GM12878 (cell line): ENCODE measurements around the gene MGAT4C.

Source experiments
- EP300 ChIP-seq, 2 experiments: fragments of 150-350 bp in 1 of 2; IDR thresholded peaks; 2 replicates each; pipeline ENCODE4 v1.6.1; 2011 to 2012; ENCODE audit warnings: low read depth in 2 of 2, low read length in 2 of 2, borderline replicate concordance in 1 of 2, improper control_type of control experiment in 1 of 2, inconsistent platforms in 1 of 2; ENCODE audit not compliant: control insufficient read depth in 1 of 2
- LARP7 ChIP-seq: fragments of 450-650 bp; IDR thresholded peaks from 2 replicates; pipeline ENCODE4 v1.6.1; 2017; ENCODE audit warnings: mild to moderate bottlenecking
- RCOR1 ChIP-seq: conservative IDR thresholded peaks from 2 replicates; pipeline ENCODE4 v1.6.1; 2012; ENCODE audit warnings: low read depth, low read length, improper control_type of control experiment
- RFX5 ChIP-seq: IDR thresholded peaks from 2 replicates; pipeline ENCODE4 v1.6.1; 2011; ENCODE audit warnings: low read depth, low read length, improper control_type of control experiment
- TBL1XR1 ChIP-seq: IDR thresholded peaks from 2 replicates; pipeline ENCODE4 v1.6.1; 2012; ENCODE audit warnings: low read depth, low read length, improper control_type of control experiment
- TCF12 ChIP-seq: IDR thresholded peaks from 2 replicates; pipeline ENCODE4 v1.6.1; 2011; ENCODE audit warnings: low read depth, mild to moderate bottlenecking, low read length
- ZNF274 ChIP-seq: IDR thresholded peaks from one replicate; pipeline ENCODE4 v1.8.0; 2011; ENCODE audit not compliant: insufficient read length, insufficient read depth
- ZZZ3 ChIP-seq: IDR thresholded peaks from 2 replicates; pipeline ENCODE4 v1.6.1; 2011; ENCODE audit warnings: low read depth; ENCODE audit not compliant: control insufficient read depth, insufficient read length
- TF ChIP-seq, protein P1 (sequence below), 3 experiments: IDR thresholded peaks in 2 of 3; conservative IDR thresholded peaks in 1 of 3; 2 replicates each; pipeline ENCODE4 v1.5.1; 2011; ENCODE audit warnings: low read depth in 3 of 3, low read length in 3 of 3, mild to moderate bottlenecking in 3 of 3, control low read depth in 2 of 3, moderate library complexity in 2 of 3, inconsistent platforms in 1 of 3, mixed read lengths in 1 of 3; ENCODE audit not compliant: control insufficient read depth in 2 of 3, insufficient read depth in 1 of 3; ENCODE audit errors: extremely low read depth in 1 of 3
- TF ChIP-seq, protein P2 (sequence below): IDR thresholded peaks from 2 replicates; pipeline ENCODE4 v1.6.1; 2012; ENCODE audit warnings: low read depth, low read length, improper control_type of control experiment

DNA sequence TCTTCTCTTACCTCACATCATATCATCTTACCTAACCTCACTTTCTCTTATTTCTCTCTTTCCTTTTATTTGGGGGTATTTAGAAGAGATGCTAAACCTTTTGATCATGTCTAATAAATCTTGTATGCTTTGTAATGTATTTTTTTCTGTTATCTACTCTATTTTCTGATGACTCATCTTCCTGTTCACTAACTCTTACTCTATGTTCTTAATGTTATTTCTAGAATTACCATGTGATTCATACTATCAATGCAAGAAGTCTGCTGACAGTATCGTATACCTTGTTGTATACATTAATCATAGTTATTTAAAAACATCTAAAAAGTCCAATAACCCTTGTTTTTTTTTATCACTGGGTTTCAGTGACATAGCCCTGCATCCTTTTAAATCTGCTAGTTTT, 62.3 kb downstream of the MGAT4C start:
- TF ChIP-seq TBL1XR1 (no peak), EP300 (IDR thresholded peaks at IDR 0.05; ENCODE audit: borderline replicate concordance in 1 of 2, control insufficient read depth in 1 of 2, low read depth in 2 of 2, low read length in 2 of 2) (no peak), RFX5 (no peak), RCOR1 (no peak), LARP7 (no peak), TCF12 (no peak), ZNF274 (no peak), ZZZ3 (no peak)
- TF ChIP-seq, protein P1, sequence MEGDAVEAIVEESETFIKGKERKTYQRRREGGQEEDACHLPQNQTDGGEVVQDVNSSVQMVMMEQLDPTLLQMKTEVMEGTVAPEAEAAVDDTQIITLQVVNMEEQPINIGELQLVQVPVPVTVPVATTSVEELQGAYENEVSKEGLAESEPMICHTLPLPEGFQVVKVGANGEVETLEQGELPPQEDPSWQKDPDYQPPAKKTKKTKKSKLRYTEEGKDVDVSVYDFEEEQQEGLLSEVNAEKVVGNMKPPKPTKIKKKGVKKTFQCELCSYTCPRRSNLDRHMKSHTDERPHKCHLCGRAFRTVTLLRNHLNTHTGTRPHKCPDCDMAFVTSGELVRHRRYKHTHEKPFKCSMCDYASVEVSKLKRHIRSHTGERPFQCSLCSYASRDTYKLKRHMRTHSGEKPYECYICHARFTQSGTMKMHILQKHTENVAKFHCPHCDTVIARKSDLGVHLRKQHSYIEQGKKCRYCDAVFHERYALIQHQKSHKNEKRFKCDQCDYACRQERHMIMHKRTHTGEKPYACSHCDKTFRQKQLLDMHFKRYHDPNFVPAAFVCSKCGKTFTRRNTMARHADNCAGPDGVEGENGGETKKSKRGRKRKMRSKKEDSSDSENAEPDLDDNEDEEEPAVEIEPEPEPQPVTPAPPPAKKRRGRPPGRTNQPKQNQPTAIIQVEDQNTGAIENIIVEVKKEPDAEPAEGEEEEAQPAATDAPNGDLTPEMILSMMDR (IDR thresholded peaks at IDR 0.05 in 2 of 3, conservative IDR thresholded peaks at IDR 0.05 in 1 of 3; ENCODE audit: control insufficient read depth in 2 of 3, extremely low read depth in 1 of 3, insufficient read depth in 1 of 3, low read depth in 3 of 3, low read length in 3 of 3) = no peak
- TF ChIP-seq, protein P2, sequence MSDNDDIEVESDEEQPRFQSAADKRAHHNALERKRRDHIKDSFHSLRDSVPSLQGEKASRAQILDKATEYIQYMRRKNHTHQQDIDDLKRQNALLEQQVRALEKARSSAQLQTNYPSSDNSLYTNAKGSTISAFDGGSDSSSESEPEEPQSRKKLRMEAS = no peak
